ENCODE data around the gene CLASP1.
A peak's percentile ranks its signal among the peaks of the same experiment; 100 is the strongest.

- TF ChIP-seq, protein P1, sequence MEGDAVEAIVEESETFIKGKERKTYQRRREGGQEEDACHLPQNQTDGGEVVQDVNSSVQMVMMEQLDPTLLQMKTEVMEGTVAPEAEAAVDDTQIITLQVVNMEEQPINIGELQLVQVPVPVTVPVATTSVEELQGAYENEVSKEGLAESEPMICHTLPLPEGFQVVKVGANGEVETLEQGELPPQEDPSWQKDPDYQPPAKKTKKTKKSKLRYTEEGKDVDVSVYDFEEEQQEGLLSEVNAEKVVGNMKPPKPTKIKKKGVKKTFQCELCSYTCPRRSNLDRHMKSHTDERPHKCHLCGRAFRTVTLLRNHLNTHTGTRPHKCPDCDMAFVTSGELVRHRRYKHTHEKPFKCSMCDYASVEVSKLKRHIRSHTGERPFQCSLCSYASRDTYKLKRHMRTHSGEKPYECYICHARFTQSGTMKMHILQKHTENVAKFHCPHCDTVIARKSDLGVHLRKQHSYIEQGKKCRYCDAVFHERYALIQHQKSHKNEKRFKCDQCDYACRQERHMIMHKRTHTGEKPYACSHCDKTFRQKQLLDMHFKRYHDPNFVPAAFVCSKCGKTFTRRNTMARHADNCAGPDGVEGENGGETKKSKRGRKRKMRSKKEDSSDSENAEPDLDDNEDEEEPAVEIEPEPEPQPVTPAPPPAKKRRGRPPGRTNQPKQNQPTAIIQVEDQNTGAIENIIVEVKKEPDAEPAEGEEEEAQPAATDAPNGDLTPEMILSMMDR (IDR thresholded peaks at IDR 0.05), result peak in 2 of 12 donors; percentile 12 to 26
- TF ChIP-seq POLR2A (IDR thresholded peaks at IDR 0.05), result no peak
Observed at GRCh38 chr2:121605820-121606733, 43.2 kb downstream of the CLASP1 start.

All from heart left ventricle (tissue), 13 donors.